IPS-18c (cell line): ENCODE data around the gene EVL.
A peak's percentile ranks its signal among the peaks of the same experiment; 100 is the strongest.
"Not testable (repeated sequence)": the region's sequence is repeated elsewhere in the genome, so short reads cannot be mapped to it uniquely, and the experiment has no call there.

ENCODE experiments used
- H3K4me3 ChIP-seq: 2 replicates; pipeline ENCODE4 v1.7.0; 2013; ENCODE audit warnings: low read depth, mild to moderate bottlenecking, low read length, moderate library complexity; ENCODE audit not compliant: insufficient read depth
- H3K9me3 ChIP-seq: one replicate; pipeline ENCODE4 v1.6.1; 2013; ENCODE audit warnings: mild to moderate bottlenecking, low read length, moderate library complexity; ENCODE audit not compliant: control insufficient read depth, insufficient read depth

Gene EVL

DNA sequence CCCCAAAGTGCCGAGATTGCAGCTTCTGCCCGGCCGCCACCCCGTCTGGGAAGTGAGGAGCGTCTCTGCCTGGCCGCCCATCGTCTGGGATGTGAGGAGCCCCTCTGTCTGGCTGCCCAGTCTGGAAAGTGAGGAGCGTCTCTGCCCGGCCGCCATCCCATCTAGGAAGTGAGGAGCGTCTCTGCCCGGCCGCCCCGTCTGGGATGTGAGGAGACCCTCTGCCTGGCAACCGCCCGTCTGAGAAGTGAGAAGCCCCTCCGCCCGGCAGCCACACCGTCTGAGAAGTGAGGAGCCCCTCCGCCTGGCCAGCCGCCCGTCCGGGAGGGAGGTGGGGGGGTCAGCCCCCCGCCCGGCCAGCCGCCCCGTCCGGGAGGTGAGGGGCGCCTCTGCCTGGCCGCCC is 115.4 kb downstream of the EVL start:
- H3K4me3 ChIP-seq, H3K9me3 ChIP-seq: not testable (repeated sequence)

DNA sequence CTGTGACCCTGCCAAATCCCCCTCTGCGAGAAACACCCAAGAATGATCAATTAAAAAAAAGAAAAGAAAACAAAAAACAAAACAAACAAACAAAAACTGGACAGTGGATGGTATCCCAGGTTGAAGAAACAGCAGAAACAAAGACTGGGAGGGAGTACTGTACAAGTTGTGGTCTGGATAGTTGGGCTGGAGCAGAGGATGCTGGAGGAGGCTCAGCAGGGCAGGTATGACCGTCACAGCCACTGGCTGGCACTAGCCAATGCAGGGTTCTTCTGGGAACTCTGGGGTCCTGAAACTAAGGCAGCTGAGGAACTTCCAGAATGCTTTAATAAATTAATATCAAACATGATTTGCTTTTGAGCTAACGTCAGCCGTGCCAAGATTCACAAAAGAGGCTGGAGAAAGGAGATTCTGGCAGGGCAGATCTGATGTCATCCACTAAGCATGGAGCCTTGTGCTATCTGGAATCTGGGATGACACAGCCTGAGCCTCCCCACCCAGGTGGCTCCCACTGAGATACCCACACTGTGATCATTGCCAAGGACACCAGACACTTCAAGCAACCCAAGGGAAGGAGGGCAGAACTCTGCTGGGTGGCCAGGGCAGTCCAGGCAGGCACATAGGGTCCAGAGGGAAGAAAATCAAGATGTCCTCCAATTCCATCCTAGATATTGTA is 116.8 kb downstream of the EVL start:
- not testable (repeated sequence) for H3K9me3 ChIP-seq, H3K4me3 ChIP-seq

DNA sequence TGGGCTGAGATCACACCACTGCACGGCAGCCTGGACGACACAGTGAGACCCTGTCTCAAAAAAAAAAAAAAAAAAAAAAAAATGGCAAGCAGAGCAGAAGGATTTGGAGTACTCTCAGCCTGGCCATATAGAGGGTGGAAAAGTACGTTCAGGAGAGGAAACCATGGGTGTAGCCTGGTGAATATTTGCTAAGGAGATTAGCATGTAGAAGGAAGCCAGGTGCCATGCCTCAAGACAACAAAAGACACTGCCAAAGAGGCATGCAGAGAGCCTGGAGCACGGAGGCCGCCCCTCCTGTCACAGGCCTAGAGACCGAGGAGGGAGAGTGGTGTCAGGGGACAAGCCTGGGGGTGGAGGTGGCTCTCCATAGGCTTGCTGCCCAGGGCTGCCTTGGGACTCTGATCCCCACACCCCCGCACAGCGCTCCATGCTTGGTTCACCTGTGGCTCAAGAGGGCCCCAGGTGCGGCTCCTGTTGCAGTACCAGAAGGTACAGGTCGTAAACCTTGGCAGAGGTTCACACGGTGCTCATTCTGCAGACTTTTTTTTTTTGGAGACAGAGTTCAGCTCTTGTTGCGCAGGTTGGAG is 122.1 kb downstream of the EVL start:
- Histone ChIP-seq H3K4me3 (no peak overlapping the region), H3K9me3 (no peaks in the 10 kb centered on the region)

DNA sequence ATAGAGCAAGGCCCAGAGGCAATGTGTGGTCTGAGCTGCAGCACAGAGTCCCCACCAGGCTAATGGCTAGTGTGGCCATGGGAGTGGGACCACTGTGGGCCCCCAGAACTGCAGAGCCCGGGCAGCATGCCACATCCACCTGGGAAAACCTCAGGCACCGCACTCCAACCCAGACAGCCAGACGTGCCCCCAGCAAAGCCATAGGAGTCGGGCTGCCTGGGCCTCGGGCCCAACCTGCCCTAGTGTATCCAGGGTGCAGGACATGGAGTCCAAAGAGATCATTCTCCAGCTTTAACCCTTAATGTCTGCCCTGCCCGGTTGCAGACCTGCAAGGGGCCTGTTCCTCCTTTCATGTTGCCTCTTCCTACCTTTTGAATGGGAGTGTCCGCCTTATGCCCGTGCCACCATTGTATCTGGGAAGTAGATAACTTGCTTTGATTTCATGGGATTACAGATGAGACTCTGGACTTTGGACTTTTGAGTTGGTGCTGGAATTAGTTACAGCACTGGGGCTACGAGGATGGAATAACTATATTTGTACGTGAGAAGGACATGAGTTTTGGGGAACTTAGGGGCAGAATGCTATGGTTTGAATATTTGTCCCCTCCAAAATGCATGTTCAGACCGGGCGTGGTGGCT is 123.3 kb downstream of the EVL start:
- Histone ChIP-seq H3K9me3 (no peaks in the 10 kb centered on the region), H3K4me3 (no peak overlapping the region)

DNA sequence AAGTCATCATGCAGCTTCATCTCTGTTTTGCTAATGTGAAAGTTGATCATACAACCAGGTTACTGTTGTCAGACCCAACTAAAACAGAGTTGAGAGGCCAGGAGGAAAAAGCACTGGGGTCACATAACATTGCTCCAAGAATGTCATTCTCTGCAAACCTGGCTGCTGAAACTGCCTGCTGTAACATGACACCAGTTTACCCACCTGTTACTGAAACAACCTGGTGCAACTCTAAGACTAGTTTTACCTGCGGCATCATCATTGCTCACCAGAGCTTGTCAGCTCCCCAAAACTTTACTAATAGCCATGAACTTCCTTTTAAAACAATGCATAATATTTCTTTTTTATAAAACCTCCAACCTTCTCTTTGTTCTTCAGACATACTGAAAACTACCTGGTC is 124.9 kb downstream of the EVL start:
- H3K9me3 ChIP-seq = no peaks in the 10 kb centered on the region
- H3K4me3 ChIP-seq = no peak overlapping the region

DNA sequence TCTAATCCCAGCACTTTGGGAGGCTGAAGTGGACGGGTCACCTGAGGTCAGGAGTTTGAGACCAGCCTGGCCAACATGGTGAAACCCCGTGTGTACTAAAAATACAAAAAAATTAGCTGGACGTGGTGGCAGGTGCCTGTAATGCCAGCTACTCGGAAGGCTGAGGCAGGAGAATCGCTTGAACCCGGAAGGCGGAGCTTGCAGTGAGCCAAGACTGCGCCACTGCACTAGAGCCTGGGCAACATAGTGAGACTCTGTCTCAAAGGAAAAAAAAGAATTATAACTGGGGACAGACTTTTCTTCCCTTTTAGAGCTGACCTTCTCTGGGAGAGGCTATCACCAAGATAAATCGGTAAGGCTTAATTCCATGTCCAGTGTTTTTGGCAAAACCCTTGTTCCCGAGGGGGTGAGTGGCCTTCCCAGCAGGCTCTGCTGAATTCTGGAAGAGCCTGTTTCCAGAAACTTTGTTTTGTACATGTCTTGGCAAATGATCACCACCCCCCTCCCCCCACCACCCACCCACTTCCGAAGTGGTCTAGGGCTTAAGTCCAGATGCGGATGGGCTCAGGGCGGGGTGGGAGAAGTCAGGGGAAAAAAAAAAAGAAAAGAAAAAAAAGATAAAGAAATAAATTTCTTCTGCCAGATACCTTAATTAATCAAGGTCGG is 126.5 kb downstream of the EVL start:
- H3K9me3 ChIP-seq = no peaks in the 10 kb centered on the region
- no peak overlapping the region for H3K4me3 ChIP-seq

DNA sequence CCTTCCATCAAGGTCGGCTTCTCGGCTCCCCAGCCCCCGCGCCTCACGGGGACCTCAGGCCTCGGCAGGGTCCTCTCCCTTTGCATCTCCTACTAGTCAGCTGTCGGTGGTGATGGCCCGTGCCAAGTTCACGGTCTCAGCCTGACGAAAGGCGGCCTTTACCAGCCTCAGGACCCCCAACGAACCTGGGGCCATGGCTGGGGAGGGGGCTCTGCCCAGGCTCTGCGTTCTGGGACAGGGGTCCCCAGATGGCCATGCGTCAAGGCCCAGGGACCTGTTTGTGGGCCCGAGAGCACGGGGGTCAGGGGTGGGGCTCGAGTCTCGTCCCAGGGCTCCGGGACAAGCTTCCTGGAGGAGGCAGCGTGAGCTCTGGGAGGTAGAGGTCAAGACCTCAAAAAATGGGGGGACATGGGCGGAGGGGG is 127.0 kb downstream of the EVL start:
- H3K4me3 ChIP-seq = peak overlapping the region; percentile 31; the same call in 1 of the 2 replicates
- no peaks in the 10 kb centered on the region for H3K9me3 ChIP-seq

DNA sequence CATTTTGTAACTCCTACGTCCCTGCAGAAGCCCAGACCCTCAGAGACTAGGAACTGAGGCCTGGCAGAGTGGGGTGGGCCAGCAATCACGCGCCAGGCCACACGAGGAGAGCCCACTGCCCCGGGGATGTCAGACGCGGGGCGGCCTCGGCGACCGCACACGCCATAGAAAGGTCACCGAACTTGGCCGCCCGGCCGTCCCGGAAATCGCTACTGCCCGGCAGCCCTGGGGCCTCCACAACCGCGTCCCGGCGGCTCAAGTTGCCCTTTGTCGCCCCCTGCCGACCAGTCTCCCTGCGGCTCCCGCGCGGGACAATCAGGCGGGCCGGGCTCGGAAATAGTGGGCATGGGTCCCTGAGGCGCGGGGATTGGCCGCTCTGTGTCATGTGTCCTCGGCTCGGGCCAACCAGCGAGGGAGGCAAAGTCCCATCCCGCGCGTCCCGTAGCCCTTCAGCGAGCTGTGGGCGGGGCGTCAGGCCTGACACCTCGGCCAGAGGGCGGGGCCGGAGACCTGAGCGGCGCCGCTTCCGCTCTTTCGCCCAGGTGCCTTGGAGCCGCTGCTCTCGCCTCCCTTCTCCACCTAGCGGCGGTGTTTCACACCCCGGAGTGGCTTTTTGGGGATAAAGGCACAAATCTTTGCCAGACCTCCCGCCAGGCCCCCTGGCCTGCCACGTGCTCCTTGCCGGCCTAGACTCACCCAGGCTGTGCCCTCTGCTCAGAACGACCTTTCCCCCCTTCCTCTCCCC is 127.6 kb downstream of the EVL start:
- Histone ChIP-seq H3K4me3 (peak overlapping the region; percentile 31; the same call in 1 of the 2 replicates), H3K9me3 (no peaks in the 10 kb centered on the region)
